Measurements from ENCODE around the gene CELSR3.

The CELSR3 gene

DNA sequence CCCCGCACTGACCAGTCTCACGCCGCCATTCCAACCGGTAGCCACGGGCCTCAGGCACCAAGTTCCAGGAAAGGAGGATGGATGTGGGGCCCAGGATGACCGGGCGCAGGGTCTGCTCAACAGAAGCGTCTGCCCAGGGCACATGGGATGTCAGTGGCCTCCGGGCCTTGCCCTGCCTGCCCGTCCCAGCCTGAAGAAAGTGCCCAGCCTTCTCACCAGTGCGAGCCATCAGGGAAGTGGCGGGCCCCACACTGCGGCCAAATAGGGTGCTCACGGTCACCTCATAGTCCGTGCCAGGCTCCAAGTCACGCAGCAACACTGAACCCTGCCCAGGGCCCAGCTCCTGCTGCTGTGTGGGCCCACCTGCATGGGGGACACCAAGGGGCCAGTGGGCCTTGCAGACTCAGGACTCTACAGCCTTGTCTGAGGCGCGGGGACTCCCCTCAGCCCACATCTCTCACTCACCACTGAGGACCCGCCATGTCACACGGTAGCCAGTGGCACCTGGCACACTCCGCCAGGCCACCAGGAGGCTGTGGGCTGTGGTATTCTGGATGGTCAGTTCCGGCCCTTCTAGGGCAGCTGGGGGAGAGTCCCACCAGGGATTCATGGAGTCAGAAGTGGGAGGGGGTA, 70.7 kb downstream of the CELSR3 start:
- Histone ChIP-seq H3K27ac (ENCODE audit: low read depth, low read length) (no peak overlapping the region), H3K27me3 (ENCODE audit: control insufficient read depth, insufficient read depth, low read length) (peaks cover 7% of the 10 kb centered on the region; the same call in 1 of the 2 replicates), H3K36me3 (ENCODE audit: control insufficient read depth, insufficient read depth, low read length) (peaks cover 67% of the 10 kb centered on the region), H3K4me1 (ENCODE audit: control insufficient read depth, insufficient read depth, low read length) (peaks cover 29% of the 10 kb centered on the region), H3K9ac (ENCODE audit: low read length) (no peak overlapping the region), H3K4me3 (ENCODE audit: low read depth, low read length) (no peak overlapping the region), H3K9me3 (ENCODE audit: control insufficient read depth, insufficient read depth, low read depth, low read length) (no peaks in the 10 kb centered on the region)

DNA sequence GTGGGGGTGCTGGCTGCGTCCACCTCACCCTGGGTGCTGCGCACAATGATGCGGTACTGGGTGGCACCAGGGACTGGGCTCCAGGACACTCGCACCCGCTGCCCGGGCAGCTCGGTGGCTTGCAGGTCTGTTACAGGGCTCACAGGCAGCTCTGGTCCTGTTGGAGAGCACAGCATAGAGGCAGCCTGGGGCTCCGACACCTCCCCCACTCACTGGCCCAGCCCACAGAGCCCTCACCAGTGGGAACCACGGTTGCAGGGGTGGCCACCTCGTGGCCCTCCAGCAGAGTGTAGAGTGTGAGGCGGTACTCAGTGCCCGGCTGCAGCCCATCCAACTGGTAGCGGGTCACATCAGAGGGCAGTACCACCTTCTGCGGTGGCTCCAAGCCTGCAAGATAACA, 71.2 kb downstream of the CELSR3 start:
- Histone ChIP-seq H3K4me1 (ENCODE audit: control insufficient read depth, insufficient read depth, low read length) (peaks cover 24% of the 10 kb centered on the region), H3K4me3 (ENCODE audit: low read depth, low read length) (no peak overlapping the region), H3K27ac (ENCODE audit: low read depth, low read length) (no peak overlapping the region), H3K9me3 (ENCODE audit: control insufficient read depth, insufficient read depth, low read depth, low read length) (no peaks in the 10 kb centered on the region), H3K36me3 (ENCODE audit: control insufficient read depth, insufficient read depth, low read length) (peaks cover 68% of the 10 kb centered on the region), H3K9ac (ENCODE audit: low read length) (no peak overlapping the region), H3K27me3 (ENCODE audit: control insufficient read depth, insufficient read depth, low read length) (peaks cover 7% of the 10 kb centered on the region; the same call in 1 of the 2 replicates)

DNA sequence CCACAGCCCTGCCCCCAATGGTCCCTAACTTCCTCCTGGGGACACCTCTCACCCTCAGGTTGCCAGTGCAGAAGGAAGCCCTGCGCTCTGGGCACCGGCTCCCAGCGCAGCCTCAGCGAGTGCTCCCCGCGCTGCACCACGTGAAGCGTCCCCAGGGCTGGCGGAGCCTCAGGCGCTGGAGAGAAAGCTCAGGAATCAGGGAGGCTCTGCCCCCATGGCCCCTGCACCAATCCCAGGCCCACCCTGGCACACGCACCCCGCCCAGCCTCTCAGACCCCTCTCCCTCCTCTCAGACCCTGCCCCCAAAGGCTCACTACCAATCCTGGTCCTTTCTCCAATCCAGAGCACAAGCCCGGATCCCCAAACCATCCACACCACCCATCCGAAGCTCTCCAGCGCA, 74.5 kb downstream of the CELSR3 start:
- no peaks in the 10 kb centered on the region for H3K27me3 ChIP-seq (ENCODE audit: control insufficient read depth, insufficient read depth, low read length)
- no peak overlapping the region for H3K27ac ChIP-seq (ENCODE audit: low read depth, low read length)
- H3K9me3 ChIP-seq (ENCODE audit: control insufficient read depth, insufficient read depth, low read depth, low read length) = no peaks in the 10 kb centered on the region
- H3K4me3 ChIP-seq (ENCODE audit: low read depth, low read length) = no peak overlapping the region
- peaks cover 96% of the 10 kb centered on the region for H3K36me3 ChIP-seq (ENCODE audit: control insufficient read depth, insufficient read depth, low read length)
- peaks cover under 1% of the 10 kb centered on the region; the same call in 1 of the 2 replicates for H3K4me1 ChIP-seq (ENCODE audit: control insufficient read depth, insufficient read depth, low read length)
- no peak overlapping the region for H3K9ac ChIP-seq (ENCODE audit: low read length)

DNA sequence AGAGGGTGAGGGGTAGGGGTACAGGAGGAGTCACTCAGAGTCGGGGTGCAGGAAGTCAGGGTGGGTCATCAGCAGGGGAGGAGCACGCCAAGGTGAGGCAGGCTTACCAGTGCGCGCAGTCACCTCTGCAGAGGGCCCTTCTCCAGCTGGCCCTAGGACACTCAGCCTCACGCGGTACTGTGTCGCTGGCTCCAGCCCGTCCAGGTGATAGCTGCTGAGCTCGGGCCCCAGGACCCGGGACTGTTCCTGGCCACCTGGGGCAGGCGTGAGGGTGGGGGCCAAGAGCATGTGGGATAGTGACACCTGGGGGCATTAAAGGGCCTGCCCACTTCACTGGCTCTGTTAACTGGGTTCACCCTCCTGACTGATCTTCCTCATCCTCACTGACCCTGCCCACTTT, 75.0 kb downstream of the CELSR3 start:
- no peak overlapping the region for H3K4me3 ChIP-seq (ENCODE audit: low read depth, low read length)
- no peak overlapping the region for H3K27ac ChIP-seq (ENCODE audit: low read depth, low read length)
- H3K27me3 ChIP-seq (ENCODE audit: control insufficient read depth, insufficient read depth, low read length) = no peaks in the 10 kb centered on the region
- H3K36me3 ChIP-seq (ENCODE audit: control insufficient read depth, insufficient read depth, low read length) = peaks cover 96% of the 10 kb centered on the region
- H3K4me1 ChIP-seq (ENCODE audit: control insufficient read depth, insufficient read depth, low read length) = no peaks in the 10 kb centered on the region
- H3K9me3 ChIP-seq (ENCODE audit: control insufficient read depth, insufficient read depth, low read depth, low read length) = no peaks in the 10 kb centered on the region
- no peak overlapping the region for H3K9ac ChIP-seq (ENCODE audit: low read length)

All from HUES6 (cell line).